ENCODE results near the gene SF3A1. TPM values are rescaled to one million over a fixed set of nuclear protein-coding genes. Genes with fewer than 3 reads are reported as not detected.

Gene SF3A1
- total and polyA plus RNA-seq, 2 donors (not counting 1 experiment from before 2014, with no cell fraction given) = 92.1 to 283 TPM

DNA sequence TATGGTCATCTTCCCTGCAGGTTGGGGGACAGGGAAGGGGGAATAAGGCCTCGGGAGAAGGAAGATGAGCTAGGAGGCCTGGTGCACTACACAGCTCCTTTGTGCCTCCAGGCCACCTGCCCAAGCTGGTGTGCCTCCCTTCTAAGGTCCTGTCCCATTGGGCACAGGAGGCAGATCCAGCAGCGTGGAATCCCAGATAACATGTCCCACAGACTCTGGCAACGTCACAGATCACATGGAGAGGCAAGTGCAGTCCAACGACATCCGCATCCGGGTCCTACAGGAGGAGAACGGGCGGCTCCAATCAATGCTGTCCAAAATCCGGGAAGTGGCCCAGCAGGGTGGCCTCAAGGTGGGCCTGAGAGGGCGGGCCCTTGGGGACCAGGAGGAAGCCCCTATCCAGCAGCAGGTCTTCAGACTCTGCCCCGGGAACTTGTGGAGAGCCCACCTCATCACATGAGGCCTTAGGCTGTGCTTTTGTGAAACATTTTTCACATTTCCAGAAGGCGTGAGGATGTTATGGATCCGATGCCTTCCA, 18.7 kb upstream of the SF3A1 start:
- Histone ChIP-seq H3K79me2 (ENCODE audit: control insufficient read depth, insufficient read depth, low read length) (no peaks in the 10 kb centered on the region), H3K9me3 (ENCODE audit: control extremely low read depth in 1 of 3, control insufficient read depth in 2 of 3, insufficient read depth in 1 of 3, low read length in 2 of 3) (no peaks in the 10 kb centered on the region), H3K4me1 (ENCODE audit: control insufficient read depth in 2 of 2, insufficient read depth in 2 of 2, low read length in 2 of 2) (peaks cover 3 to 9% of the 10 kb centered on the region in 2 donors), H3K36me3 (replicated peaks in 1 of 2; ENCODE audit: control extremely low read depth in 1 of 2, control insufficient read depth in 1 of 2, extremely low read depth in 1 of 2, insufficient read depth in 2 of 2, low read length in 1 of 2) (no peaks in the 10 kb centered on the region), H3K9ac (ENCODE audit: low read length) (no peak overlapping the region), H3K4me3 (ENCODE audit: control extremely low read depth in 1 of 5, extremely low read depth in 1 of 5, insufficient read depth in 1 of 5, low read depth in 2 of 5, low read length in 4 of 5) (no peak overlapping the region), H3K27me3 (replicated peaks in 1 of 4; ENCODE audit: control extremely low read depth in 1 of 4, control insufficient read depth in 3 of 4, insufficient read depth in 4 of 4, low read length in 3 of 4) (no peaks in the 10 kb centered on the region), H3K27ac (ENCODE audit: low read length in 2 of 2) (no peak overlapping the region), H4K20me1 (ENCODE audit: control insufficient read depth, insufficient read depth, low read length, poor library complexity, severe bottlenecking) (no peaks in the 10 kb centered on the region), H2AFZ (ENCODE audit: insufficient read depth, low read depth, low read length, poor library complexity, severe bottlenecking) (no peak overlapping the region), H3K4me2 (replicated peaks; ENCODE audit: low read depth, low read length, poor library complexity, severe bottlenecking) (no peak overlapping the region)
- TF ChIP-seq, protein P1, sequence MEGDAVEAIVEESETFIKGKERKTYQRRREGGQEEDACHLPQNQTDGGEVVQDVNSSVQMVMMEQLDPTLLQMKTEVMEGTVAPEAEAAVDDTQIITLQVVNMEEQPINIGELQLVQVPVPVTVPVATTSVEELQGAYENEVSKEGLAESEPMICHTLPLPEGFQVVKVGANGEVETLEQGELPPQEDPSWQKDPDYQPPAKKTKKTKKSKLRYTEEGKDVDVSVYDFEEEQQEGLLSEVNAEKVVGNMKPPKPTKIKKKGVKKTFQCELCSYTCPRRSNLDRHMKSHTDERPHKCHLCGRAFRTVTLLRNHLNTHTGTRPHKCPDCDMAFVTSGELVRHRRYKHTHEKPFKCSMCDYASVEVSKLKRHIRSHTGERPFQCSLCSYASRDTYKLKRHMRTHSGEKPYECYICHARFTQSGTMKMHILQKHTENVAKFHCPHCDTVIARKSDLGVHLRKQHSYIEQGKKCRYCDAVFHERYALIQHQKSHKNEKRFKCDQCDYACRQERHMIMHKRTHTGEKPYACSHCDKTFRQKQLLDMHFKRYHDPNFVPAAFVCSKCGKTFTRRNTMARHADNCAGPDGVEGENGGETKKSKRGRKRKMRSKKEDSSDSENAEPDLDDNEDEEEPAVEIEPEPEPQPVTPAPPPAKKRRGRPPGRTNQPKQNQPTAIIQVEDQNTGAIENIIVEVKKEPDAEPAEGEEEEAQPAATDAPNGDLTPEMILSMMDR (IDR thresholded peaks at IDR 0.05) = no peak
- TF ChIP-seq EZH2 (IDR thresholded peaks at IDR 0.05; ENCODE audit: borderline replicate concordance, insufficient read depth, low read depth, low read length, poor library complexity, severe bottlenecking) = no peak
- Mint-ChIP-seq H3K27me3 (no peaks in the 10 kb centered on the region), H3K27ac (no peak overlapping the region), H3K4me3 (no peak overlapping the region), H3K4me1 (peaks cover 3% of the 10 kb centered on the region), H3K9me3 (ENCODE audit: insufficient read depth) (no peaks in the 10 kb centered on the region)
- intact Hi-C loops (cut with micrococcal nuclease) = no loop called here
- DNase-seq (no peak), ATAC-seq (ENCODE audit: low read depth) (no peak)
- POLR2A ChIA-PET = no interaction called here
- CTCF ChIA-PET = interaction anchor here (1.1 to 2.7 kb wide), 5 partner anchors 12 to 268 kb away, joined by 3 to 8 read pairs (median 5); no protein-coding TSS in a partner anchor
- WGBS (ENCODE audit: insufficient coverage) = 95% methylated on average over 12 of the region's 13 CpGs

All from B cell (primary cell).